Coronary artery (tissue), 2 donors: ENCODE results near the gene DMWD.
A peak's percentile ranks its signal among the peaks of the same experiment; 100 is the strongest.

ENCODE experiments used
- DNase-seq: peaks from one replicate; pipeline ENCODE4 v3.0.0-alpha.2; 2017; ENCODE audit warnings: low spot score
- H3K27ac ChIP-seq, 2 donors: fragments of 200-600 bp; sonication (generic); one replicate each; pipeline ENCODE4 v1.5.1; 2016 to 2019
- H3K4me3 ChIP-seq: fragments of 200-600 bp; sonication (generic); 2 replicates; pipeline ENCODE4 v1.5.1; 2016; ENCODE audit warnings: mild to moderate bottlenecking, moderate library complexity
- TF ChIP-seq, protein P1 (sequence below): fragments of 200-600 bp; sonication (generic); IDR thresholded peaks from one replicate; pipeline ENCODE4 v1.5.1; 2019; ENCODE audit warnings: antibody characterized with exemption

DMWD gene

DNA sequence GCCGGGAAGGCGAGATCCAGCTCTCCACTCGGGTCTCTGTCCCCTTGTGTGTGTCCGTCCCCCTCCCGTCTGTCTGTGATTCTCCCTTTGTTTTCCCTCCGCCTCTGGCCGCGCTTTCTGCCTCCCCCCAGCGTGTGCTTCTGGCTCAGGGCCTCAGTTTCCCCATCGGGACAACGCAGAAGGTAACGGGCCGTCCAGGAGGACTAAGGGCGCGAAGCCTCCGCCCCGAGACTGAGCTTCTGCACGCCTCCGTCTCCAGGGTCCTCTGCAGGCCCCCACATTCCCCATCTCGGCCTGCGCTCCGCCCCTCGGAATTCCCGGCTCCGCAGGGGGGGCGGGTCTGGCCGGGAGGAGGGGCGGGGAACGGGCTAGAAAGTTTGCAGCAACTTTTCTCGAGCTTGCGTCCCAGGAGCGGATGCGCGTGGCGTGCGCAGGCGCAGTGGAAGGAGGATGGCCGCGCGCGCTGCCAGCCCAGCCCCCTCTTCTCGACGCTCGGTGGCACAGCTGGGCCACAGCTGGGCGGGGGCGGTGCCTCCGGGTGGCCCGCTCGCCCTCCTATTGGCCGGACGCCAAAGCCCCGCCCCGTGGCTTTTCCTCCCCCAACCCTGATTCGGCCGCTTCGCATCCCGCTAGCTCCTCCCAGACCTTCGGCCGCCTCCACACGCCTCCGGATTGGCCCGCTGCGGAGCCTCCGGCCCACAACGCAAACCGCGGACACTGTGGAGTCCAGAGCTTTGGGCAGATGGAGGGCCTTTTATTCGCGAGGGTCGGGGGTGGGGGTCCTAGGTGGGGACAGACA, 23.5 kb downstream of the DMWD start, which contains the start of gene SIX5:
Gene SIX5, minus strand, starts transcription at position 269 of the 799 bp plus-strand sequence. CDS start 408 bp downstream, outside the sequence.
- Histone ChIP-seq H3K4me3 (peak within 1 kb of the TSS; percentile 87), H3K27ac (peak within 1 kb of the TSS; percentile 93 to 98)
- TF ChIP-seq, protein P1, sequence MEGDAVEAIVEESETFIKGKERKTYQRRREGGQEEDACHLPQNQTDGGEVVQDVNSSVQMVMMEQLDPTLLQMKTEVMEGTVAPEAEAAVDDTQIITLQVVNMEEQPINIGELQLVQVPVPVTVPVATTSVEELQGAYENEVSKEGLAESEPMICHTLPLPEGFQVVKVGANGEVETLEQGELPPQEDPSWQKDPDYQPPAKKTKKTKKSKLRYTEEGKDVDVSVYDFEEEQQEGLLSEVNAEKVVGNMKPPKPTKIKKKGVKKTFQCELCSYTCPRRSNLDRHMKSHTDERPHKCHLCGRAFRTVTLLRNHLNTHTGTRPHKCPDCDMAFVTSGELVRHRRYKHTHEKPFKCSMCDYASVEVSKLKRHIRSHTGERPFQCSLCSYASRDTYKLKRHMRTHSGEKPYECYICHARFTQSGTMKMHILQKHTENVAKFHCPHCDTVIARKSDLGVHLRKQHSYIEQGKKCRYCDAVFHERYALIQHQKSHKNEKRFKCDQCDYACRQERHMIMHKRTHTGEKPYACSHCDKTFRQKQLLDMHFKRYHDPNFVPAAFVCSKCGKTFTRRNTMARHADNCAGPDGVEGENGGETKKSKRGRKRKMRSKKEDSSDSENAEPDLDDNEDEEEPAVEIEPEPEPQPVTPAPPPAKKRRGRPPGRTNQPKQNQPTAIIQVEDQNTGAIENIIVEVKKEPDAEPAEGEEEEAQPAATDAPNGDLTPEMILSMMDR: no peak
- DNase-seq: peak; percentile 98

DNA sequence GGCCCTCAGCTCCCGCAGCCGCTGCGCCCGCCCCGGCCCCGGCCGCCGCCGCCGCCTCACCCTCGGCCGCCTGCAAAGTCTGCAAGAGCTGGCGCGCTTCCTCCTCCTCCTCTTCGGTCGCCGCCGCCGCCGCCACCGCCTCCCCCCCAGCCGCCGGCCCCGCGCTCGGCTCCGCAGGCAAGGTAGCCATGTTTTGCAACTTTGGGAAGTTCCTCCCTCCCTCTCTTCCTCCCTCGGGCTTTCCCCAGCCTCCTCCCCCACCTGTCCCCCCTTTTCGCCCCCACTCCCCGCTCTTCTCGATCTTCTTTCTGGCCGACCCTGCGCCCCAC, 24.0 kb downstream of the DMWD start:
- DNase-seq: no peak
- Histone ChIP-seq H3K4me3 (peak overlapping the region; percentile 87), H3K27ac (peak overlapping the region; percentile 93 to 98)
- TF ChIP-seq, protein P1: no peak

DNA sequence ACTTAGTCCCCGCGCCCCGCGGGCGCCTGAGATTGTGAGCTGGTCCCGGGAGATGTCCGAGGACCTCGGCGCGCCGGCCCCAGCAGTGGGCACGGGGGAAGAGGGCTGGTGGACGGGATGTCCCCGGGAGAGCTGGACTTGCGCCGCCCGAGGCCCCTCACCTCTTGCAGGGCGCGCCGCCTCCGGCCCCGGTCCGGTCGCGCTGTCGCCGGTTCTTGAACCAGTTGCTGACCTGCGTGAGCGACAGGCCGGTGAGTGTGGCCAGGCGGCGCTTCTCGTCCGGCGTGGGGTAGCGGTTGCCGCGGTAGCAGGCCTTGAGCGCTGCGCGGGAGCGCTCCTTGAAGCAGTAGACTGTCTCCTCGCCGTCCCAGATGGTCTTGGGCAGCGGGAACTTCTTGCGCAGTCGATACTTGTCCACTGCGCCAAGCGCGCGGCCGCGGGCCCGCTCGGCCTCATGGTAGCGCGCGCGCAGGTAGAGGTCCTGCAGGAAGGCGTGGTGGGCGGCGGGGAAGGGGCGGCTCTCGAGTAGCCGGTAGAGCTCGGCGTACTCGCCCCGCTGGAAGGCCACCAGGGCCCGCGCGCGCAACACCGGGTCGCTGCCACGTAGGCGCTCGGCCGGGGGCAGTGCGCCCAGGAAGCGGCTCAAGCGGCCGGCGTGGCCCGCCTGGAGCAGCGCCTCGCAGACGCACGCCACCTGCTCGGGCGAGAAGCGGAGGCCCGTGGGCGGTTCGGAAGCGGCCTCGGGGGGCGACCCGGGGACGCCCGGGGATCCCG, 24.6 kb downstream of the DMWD start:
- TF ChIP-seq, protein P1: no peak
- Histone ChIP-seq H3K4me3 (peak overlapping the region; percentile 87), H3K27ac (peak overlapping the region; percentile 93 to 98)
- no peak for DNase-seq

DNA sequence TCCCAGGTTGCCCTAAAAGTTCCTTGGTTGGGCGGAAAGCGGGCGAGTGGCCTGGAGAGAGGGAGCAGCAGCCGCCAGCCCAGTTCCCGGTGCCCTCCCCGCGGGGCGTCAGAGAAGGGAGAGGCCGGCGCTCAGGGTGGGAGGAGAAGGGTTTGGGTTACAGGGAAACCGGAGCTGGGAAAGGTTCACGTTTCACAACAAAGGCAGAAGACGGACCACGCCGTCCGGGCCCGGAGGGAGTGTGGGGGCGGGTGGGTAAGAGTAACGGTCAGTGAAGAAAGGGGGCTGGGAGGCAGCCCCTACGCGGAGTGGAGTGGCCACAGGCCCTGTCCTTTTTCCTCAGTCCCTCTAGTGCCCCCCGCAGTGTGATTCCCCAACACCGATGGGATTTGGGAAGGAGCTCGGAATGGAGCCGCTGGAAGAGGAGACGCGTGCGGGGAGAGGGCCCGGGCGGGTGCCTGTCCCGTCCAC, 25.2 kb downstream of the DMWD start:
- TF ChIP-seq, protein P1: no peak
- Histone ChIP-seq H3K27ac (peak overlapping the region; percentile 93 to 98), H3K4me3 (peak overlapping the region; percentile 87)
- DNase-seq: peak; percentile 93

DNA sequence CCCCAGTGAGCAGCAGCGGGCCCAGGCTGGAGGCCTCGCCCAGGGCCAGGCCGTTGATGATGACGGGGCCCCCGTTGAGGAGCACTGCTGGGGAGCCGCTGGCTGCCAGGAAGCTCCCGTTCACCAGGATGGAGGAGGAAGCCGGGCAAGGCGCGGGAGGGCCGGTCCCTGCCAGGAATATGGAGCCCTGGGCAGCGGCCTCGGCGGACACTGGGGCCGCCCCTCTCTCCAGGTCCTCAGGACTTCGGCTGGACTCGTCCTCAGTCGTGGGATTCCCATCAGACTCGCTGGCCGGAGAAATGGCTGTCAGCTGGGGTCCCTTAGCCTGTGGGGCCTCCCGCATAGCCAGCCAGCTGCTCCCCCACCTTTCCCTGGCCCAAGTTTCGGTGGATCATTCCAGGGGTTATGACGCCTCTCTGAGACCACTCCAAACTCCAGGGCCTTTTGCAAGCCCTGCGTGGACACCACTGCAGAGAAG, 25.7 kb downstream of the DMWD start:
- peak overlapping the region; percentile 93 to 98 for H3K27ac ChIP-seq
- peak overlapping the region; percentile 87 for H3K4me3 ChIP-seq
- TF ChIP-seq, protein P1: no peak
- no peak for DNase-seq

DNA sequence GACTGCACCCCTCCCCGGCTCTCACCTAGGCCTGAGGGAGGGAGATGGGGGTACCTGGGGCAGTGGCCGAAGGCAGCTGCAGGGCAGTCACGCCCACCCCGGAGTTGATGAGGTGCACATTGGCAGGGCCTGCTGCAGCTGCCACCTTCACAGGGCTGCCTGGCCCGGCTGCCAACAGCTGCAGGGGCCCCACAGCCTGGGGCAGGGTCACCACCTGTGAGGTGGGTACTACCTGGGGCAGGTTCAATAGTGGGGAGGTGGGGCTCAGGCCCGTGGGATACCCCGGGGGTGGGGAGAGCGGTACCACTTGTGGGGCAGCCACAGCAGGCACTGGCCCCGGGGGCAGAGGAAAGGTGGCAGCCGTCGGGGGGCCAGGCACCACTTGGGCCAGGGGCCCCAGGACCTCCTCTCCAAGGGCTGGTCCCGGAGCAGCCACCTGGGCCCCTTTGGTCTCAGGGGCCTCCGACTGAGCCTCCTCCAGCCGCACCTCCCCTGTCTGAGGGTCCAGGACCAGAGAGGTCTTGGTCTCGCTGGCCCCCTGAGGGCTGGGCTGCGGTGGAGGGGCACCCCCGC, 26.3 kb downstream of the DMWD start:
- H3K27ac ChIP-seq: peak overlapping the region; percentile 93 to 98
- peak overlapping the region; percentile 87 for H3K4me3 ChIP-seq
- TF ChIP-seq, protein P1: no peak
- DNase-seq: no peak
